OCI-LY3 (cell line): ENCODE results near the gene SRP14.

Experiments
- CTCF ChIP-seq: fragments of 200-600, 300-600 bp; sonication (generic); IDR thresholded peaks from 2 replicates; pipeline ENCODE4 v1.5.1; 2014; ENCODE audit warnings: antibody characterized with exemption, low read length, low read depth
- EZH2phosphoT487 ChIP-seq: fragments of 200-600 bp; shearing (Covaris generic); IDR thresholded peaks from 2 replicates; pipeline ENCODE4 v1.6.1; 2018; ENCODE audit warnings: antibody characterized with exemption, mixed run types, low read depth

DNA sequence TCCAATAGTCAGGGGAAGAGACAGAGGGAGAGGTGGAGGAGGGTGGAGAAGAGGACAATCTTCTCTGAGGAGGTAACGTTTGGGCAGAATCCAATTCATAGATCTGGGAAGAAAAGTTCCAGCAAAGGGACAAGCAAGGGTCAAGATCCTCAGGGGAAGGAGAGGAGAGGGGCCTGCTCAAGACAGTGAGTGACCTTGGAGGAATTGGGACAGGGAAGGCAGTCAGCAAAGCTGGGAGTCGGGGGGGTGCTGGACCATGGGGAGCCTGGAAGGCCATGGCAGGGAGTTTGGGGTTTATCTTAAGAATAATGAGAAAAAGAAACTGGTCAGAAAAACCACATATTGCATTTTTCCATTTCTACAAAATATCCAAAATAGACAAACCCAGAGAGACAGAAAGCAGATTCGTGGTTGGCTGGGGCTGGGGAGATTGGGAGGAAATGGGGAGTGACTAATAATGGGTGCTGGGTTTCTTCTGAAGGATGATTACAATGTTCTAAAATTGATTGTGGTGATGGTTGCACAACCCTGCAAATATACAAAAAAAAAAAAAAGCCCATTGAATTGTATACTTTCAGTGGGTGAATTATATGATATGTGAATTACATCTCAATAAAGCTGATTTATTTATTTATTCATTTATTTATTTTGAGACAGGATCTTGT, 19.6 kb upstream of the SRP14 start:
- no peak for TF ChIP-seq CTCF
- TF ChIP-seq EZH2phosphoT487: no peak
